ENCODE results near the gene ATXN7L3.

- TF ChIP-seq SIN3A (IDR thresholded peaks at IDR 0.05; ENCODE audit: low read depth) (no peak), REST (IDR thresholded peaks at IDR 0.05; ENCODE audit: low read depth) (no peak), POLR2AphosphoS5 (IDR thresholded peaks at IDR 0.05; ENCODE audit: low read depth, low read length) (no peak), YY1 (IDR thresholded peaks at IDR 0.05; ENCODE audit: extremely low read depth, insufficient replicate concordance, low read depth, low read length) (no peak), CTCF (IDR thresholded peaks at IDR 0.05 in 2 of 3, conservative IDR thresholded peaks at IDR 0.05 in 1 of 3; ENCODE audit: borderline replicate concordance in 1 of 3, insufficient read depth in 1 of 3, low read depth in 2 of 3, low read length in 2 of 3) (no peak), ATF3 (IDR thresholded peaks at IDR 0.05) (no peak), SP1 (IDR thresholded peaks at IDR 0.05; ENCODE audit: low read depth) (no peak), ZFX (IDR thresholded peaks at IDR 0.05) (no peak), EZH2 (IDR thresholded peaks at IDR 0.05) (no peak), ZNF274 (IDR thresholded peaks at IDR 0.05; ENCODE audit: low read depth, low read length) (no peak), CEBPB (IDR thresholded peaks at IDR 0.05; ENCODE audit: low read depth) (no peak), ZBTB33 (IDR thresholded peaks at IDR 0.05; ENCODE audit: extremely low read depth, insufficient replicate concordance, low read length) (no peak), CBX3 (IDR thresholded peaks at IDR 0.05; ENCODE audit: low read depth) (no peak), POLR2A (IDR thresholded peaks at IDR 0.05; ENCODE audit: borderline replicate concordance, extremely low read depth, insufficient read depth, insufficient read length) (no peak)
Measured at GRCh38 chr17:44202756-44203155, 3.1 kb upstream of the ATXN7L3 start.
